ENCODE measurements around the gene IL13. TPM values are rescaled to one million over a fixed set of nuclear protein-coding genes. Genes with fewer than 3 reads are reported as not detected.

IL13 gene
- total RNA-seq, 1 donor from 2014 or later = 32.6 TPM

DNA sequence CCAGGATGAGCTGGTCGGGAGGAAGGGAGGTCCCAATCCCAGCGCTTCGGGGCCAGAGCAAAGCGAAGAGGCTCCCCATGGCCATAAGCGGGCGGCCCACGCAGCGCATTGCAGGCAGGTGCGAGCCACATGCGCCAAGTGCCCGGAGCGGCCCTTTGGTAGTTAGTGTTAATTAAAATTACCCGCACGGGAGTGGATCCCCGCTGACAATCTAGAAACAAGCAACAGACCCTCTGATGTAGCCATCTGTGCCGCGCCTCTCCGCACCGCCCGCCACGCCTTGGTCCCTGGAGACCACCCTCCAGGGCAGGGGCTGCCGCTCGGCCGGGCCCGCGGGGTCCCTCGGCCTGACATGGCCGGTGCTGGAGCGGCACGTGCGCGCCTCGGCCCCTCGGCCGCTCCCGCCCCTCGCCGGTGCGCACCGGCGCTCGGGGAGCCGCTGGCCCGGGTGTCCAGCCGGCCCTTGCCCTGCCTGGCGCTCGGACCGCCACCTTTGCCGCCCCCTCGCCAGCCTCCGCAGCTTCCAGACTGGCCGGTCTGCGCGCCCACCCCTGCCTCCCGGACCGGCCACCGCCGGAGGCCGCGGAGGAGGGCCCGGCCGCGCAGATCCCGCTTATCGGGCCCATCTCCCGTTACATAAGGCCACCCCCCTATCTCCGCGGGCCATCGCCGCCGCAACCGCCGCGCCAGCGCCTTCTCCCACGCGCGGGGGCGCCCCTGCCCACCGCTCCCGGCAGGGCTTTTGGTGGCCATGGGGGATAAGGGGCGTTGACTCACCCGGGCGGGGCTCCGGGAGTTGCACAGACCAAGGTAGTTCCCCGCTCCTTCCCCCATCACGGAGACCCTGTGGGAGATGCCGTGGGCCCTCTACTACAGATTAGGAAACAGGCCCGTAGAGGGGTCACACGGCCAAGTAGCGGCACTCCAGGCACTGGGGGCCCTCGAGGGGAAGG, 1.9 kb upstream of the IL13 start:
- intact Hi-C loops (cut with micrococcal nuclease) = no loop called here

DNA sequence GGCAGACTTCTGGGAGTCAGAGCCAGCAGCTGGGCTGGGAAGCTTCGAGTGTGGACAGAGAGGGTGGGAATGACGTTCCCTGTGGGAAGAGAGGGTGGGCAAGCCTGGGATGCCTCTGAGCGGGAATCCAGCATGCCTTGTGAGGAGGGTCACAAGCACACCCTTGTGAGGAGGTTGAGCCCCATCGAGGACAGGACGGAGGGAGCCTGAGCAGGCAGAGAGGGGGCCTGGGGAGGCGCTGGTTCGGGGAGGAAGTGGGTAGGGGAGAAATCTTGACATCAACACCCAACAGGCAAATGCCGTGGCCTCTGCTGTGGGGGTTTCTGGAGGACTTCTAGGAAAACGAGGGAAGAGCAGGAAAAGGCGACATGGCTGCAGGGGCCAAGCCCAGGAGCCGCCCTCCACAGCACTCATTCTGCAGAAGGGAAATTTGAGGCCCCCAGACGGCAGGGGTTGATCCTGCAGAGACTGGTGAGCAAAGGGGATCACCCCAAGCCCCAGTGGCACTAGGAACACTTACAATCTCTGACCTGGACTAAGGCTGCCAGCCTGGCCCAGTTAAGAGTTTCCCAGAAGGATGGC, 1.1 kb upstream of the IL13 start:
- intact Hi-C loops (cut with micrococcal nuclease) = no loop called here

DNA sequence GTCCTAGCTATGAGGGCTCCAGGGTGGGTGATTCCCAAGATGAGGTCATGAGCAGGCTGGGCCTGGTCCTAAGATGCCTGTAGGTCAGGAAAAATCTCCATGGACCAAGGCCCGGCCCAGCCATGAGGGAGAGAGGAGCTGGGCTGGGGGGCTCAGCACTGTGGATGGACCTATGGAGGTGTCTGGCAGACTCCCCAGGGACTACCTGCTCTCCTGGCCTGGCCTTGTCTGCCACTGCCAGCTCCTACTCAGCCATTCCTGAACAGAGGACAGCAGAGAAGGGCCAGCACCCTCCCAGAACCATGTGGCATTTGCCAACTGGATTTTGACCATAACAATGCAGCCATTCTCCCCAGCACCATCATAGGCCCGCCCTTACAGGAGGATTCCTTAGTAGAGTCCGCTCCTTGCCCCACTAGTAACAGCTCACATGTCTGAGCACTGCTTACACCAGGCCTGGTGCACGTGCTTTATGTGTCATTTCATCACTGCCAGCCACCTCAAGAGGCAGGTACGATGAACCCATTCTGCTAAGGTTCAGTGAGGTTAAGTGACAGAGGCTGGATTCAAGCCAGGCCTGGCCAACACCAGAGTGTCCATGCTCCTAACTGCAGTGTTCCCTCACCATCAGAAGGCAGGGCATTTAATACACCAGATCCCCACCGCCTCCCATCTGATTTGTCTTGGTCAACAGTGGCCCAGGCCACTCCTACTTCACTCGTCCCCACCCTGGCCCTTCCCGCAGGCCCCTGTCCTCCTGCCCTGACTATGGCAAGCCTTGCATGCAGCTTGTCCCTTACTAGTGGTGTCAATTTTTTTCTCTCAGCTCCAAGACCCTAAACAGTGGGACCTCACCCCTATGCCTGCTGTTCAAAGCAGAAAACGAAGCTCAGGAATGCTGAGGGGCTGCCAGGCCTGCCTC, 669 bp downstream of the IL13 start:
- intact Hi-C loops (cut with micrococcal nuclease) = no loop called here

DNA sequence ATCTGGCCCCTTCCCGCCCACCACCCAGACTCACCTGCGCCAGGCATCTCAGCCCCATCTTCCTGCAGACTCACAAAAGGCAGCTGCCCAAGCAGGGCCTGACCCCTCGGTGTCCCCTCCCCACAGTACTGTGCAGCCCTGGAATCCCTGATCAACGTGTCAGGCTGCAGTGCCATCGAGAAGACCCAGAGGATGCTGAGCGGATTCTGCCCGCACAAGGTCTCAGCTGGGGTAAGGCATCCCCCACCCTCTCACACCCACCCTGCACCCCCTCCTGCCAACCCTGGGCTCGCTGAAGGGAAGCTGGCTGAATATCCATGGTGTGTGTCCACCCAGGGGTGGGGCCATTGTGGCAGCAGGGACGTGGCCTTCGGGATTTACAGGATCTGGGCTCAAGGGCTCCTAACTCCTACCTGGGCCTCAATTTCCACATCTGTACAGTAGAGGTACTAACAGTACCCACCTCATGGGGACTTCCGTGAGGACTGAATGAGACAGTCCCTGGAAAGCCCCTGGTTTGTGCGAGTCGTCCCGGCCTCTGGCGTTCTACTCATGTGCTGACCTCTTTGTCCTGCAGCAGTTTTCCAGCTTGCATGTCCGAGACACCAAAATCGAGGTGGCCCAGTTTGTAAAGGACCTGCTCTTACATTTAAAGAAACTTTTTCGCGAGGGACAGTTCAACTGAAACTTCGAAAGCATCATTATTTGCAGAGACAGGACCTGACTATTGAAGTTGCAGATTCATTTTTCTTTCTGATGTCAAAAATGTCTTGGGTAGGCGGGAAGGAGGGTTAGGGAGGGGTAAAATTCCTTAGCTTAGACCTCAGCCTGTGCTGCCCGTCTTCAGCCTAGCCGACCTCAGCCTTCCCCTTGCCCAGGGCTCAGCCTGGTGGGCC, 1.9 kb downstream of the IL13 start:
- intact Hi-C loops (cut with micrococcal nuclease) = no loop called here

DNA sequence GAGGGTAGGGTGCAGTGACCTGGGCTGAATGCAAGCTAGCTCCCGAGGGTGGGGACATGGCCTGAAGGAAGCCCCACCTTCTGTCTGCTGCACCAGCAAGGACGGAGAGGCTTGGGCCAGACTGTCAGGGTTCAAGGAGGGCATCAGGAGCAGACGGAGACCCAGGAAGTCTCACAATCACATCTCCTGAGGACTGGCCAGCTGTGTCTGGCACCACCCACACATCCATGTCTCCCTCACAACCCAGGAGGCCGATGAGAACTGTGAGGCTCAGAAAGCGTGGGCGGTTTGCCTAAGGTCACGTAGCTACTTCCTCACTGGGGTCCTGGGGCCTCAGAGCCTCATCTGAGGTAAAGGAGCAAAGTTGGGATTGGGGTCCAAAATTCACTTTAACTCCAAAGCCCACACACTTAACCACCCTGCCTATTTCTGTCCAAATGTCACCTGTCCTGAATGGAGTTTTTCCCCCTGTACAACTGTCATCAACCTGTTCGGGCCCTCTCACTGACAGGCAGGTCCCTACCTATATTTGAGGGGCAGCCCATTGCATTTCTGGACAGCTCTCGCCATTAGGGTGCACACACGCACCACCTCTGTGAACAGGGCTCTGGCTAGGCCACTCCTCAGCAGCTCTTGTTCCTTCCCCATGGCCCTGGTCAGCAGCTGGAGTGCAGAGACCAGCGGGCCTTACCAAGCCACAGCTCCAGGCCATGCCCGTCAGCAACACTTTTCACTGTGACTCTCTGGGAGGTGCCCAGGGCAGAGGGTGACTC, 3.4 kb downstream of the IL13 start:
- intact Hi-C loops (cut with micrococcal nuclease) = loop anchor here (2.0 kb wide), 1 partner anchor 27 kb away; no protein-coding TSS in a partner anchor

DNA sequence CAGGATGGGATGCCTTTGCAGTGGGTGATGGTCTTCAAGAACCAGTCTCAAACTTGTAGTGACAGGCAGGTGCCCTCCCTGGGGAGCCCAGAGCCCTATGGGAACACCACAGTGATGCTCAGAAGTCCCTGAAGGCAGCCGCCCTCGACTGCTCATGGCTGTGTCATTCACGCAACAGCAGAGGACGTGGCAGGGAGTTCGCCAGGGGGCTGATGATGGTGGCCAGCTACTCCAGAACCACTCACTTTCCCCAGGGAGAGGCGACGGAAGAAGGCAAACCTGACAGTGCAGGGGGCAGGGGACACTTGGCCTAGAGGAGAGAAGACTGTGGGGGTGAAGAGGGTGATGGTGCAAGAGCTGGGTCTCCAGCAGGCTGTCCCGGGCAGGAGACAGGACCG, 4.0 kb downstream of the IL13 start:
- intact Hi-C loops (cut with micrococcal nuclease) = loop anchor here (2.0 kb wide), 1 partner anchor 27 kb away; no protein-coding TSS in a partner anchor

DNA sequence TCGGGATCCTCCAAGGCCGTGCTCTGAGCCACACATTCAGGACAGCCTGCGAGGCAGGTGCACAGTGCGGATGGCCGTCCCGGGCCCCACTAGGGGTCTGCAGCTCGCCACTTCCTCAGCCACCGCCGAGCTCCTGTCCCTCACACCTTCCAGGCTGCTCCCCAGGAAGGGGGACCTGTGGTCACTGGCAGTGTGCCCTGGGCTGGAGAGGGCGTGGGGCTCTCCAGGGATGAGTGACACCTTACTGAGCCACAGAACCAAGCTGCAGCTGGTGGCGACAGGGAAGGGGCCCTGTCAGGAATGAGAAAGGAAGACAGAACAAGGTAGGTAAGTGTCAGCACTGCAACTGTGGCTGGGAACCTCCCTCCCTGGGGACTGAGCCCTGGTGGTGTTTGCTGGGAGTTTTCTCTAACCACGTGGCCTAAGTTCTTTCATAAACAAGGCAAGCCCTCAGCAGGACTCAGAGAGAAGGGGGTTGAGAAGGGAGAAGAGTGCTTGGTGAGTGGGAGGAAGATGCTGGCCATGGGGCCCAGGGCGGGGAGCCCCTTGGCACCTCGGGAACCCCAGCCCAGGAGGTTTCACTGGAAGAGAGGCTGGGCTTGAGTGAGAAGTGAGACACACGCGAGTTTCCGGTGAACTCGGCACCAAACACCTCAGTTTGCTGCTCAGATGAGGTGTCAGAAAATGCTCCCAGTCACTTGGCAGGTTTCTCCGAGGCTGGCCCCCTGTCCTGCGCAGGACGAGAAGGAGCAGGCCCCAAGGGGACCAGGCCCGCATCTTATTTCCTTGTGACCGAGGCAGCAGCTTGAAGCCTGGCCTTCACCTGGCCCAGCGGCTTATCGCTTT, 5.2 kb downstream of the IL13 start:
- intact Hi-C loops (cut with micrococcal nuclease) = loop anchor here (2.0 kb wide), 1 partner anchor 26 kb away; no protein-coding TSS in a partner anchor

DNA sequence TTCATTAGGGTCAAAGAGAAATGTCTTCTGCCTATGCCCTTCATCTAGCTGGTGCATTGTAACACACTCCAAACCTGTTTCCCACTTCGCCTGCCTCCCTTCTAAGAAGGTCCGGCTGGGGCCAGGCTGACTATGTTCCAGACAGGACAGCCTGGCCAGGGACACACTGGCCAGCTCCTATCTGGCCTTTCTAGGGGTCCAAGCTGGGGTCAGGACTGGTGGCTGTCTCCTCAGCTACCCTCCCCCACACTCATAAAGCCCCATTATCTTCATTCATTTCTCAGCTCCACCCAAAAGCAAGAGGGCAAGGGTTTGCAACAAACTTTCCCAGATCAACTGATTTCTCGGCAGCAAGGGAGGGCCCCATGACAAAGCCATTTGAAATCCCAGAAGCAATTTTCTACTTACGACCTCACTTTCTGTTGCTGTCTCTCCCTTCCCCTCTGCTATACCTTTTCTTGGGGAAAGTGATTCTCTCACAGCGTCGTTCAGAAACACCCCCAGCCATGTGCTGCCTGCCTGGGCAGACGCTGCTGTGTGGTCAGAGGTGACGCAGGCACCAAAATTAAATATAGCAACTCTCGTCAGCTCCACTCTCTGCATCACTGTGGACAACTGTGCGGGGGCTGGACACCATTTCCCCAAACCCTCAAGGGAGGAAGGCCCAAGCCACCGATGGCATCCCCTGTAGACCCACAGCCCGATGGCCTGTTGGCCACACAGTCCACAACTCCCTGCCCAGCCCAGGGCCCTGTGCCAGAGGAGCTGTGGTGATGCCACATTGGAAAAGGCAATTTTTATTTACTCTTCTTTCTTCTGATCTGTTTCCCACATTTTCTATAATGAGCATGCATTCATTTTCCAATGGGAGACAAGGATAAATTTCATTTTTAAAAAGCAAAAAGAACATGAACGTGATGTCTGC, 6.1 kb downstream of the IL13 start:
- intact Hi-C loops (cut with micrococcal nuclease) = loop anchor here (2.0 kb wide), 1 partner anchor 25 kb away; no protein-coding TSS in a partner anchor

DNA sequence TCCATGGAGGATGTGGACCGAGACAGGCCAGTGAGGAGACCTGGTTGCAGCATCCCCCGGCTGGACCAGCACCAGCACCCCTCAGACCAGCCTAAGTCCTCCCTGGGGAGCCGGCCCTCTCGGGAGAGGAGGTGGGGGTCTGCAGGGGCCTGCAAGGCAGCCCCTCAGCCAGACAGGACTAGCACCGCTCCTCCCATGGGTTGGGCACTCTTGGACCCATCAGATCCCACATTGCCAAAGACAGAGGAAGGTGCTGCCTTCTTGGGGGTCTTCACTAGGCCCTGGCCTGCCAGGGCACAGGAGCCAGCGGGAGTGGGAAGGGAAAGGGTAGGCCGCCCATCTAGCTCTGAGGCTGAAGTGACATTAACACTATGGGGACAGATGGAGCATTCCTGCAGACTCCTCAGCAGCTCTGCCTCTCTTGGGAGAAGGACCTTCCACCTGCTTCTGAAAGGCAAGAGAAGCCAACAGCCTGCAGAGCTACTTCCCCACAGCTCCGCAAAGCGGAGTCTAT, 6.8 kb downstream of the IL13 start:
- intact Hi-C loops (cut with micrococcal nuclease) = no loop called here

DNA sequence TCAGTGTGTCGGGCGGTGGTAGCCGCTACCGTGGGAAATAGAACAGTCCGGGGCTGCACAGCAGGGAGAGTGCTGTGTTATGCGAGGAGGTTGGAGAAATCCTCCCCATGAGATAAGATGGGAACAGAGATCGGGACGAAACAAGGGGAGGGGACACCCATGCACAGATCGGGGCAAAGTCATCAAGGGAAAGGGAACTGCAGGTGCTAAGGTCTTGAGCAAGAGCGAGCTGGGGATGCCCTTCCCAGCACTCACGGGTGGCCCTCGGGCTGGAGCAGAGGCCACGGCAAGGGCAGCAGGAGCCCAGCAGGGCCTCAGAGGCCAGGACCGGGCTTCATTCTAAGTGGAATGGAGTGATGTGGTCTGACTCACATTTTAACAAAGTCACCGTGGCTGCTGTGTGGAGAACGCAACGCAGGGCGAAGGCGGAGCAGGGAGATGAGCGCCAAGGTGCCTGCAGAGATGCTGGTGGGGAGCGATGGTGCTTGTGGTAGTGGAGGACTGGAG, 7.7 kb downstream of the IL13 start:
- intact Hi-C loops (cut with micrococcal nuclease) = no loop called here

DNA sequence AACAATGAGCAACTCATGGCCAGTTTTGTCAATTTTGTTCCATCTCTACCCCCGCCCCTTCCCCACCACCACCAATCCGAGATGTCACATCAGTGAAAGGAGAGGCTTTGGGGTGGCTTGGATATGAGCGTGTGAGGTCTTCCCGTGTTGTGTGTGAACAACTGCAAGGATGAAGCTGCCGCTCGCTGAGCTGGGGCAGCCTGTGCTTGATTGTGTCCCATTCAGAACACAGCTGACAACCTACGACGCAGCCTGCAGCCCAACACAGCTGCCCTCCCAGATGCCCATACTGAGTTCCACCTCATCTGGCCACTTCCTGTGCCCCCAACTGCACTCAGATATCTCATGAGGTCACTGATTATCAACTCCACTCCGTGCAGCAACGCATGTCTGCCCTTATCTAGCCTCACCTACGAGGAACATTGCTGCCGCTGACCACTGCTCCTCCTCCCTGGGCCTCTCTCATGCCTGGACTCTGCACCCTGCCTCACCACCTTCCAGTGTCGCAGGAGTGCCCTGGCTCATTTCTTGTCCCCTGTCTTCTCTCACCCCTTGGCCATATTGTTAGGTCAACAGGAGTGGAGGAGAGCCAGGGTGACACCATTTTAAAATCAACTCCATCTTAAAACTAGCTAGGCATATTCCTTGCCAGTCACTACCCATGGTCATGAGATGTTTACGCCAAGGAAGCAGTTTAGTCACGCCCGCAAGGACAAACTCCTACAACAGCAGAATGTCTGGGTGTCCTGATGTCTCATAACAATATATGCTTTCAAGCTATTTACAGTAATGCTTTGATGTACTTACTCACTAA, 8.5 kb downstream of the IL13 start:
- intact Hi-C loops (cut with micrococcal nuclease) = no loop called here

DNA sequence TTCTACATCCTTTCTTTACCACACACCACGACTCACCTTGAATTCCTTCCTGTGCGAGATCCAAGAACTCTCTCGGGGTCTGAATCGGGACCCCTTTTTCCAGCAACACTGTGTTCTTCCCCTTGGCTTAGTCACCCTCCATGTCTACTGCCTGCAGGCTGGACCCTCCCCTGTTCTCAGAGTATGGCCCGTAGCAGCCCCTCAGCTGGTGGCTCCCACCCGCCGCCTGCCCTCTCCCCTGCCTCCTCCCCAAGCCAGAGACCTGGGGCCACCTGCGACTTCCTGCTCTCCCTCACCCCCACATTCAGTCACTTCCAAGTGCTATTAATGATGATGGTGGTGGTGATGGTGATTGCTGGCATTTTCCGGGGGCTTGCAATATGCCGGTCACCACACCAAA, 9.3 kb downstream of the IL13 start:
- intact Hi-C loops (cut with micrococcal nuclease) = no loop called here

DNA sequence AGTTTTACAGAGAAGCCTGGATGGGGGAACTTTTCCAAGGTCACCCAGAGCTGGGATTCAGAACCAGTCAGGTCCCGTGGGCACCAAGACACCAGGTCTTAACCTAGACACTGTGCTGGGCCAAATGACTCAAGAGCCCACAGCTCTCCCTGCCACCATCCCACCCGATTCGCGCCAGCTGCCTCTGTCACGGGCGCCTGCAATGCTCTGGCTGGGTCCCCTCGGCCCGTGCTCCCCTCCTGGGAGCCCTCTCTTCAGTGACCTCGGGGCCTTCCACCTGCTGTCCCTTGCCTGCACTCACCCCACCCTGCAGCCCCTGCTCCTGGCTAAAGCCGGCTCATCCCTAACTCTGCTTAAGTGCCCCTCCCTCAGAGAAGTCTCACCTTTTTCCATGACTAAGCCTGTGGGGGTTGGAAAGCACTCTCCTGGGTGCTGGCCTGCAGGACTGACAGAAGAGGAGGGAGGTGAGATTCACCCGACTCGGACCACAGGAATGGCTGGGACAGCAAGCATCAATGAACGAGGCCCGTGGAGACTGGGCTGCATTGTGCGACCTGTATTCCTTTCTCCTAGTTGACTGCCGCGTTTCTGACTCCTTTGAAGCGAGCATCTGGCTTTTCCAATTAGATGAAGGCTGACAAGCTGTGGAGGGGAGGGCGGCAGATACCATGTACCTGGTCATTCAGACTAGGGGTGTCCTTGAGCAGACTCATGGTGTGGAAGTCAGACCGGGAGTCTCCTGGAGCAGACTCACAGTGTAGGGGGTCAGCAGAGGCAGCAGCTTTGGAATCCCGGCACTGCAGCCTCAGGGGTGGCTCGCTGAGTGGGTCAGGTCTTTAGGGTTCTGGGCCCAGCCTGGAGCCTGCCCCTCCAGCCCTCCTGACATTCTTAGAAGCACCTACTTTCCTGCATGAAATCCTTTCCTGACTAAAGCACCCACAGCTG, 10.1 kb downstream of the IL13 start:
- intact Hi-C loops (cut with micrococcal nuclease) = no loop called here

DNA sequence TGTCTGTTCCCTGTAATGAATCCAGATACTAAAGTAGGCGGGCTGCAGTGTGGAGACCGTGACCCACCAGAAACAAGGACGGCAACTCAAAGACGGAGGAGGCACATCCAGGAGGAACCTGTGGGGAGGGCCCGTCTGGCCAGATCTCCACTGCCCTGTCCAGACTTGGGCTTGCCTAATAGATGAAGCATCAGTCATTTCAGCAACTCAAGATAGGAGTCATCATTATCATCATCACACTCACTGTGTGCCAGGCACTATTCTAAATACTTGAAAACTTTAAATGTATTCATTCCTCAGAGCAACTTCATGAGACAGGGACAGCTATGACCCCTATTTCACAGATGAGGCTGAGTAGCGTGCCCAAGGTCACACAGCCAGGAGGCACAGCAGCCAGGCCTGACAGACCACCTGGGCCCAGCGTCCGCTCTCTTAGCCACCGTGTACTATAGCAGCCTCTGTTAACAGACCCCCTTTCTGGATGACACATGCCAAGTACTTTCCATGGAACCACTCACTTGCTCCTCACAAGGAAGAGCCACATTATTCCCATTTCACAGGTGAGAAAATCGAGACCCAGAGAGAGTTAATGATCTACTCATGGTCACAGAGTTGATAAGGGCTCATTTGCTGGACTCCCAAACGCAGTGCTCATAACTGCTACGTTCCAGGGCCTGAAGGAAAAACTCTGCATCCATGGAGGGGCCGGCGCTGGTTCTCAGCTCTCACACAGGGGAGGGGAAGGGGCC, 10.9 kb downstream of the IL13 start:
- intact Hi-C loops (cut with micrococcal nuclease) = no loop called here

DNA sequence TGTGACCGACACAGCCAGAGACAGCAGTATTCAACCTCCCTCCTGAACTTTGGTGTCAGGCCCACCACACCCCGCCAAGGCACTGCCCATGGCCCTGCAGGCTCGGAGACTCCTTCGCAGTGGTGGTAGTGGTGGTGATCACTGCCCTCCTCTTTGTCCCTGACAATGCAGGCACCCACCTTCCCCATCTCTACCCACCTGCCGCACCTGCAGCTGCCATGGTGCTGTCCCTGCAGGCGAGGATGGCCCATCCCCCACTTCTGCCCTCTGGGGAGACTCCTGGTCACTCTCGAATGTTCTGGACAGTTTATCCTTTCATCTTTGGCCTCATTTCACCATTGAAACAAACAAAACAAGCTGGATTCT, 11.5 kb downstream of the IL13 start:
- intact Hi-C loops (cut with micrococcal nuclease) = no loop called here

All from T-helper 2 cell treated with Interferon-gamma antibody and Interleukin-4, amounts not matched to agents 100 ng/mL and 5 ng/mL, for 36 hours (primary cell).